Ishikawa (cell line): ENCODE measurements around the gene MACROD2.

ENCODE experiments used
- CEBPB ChIP-seq: IDR thresholded peaks from 2 replicates; pipeline ENCODE4 v1.6.1; 2012
- CREB1 ChIP-seq: IDR thresholded peaks from 2 replicates; pipeline ENCODE4 v1.6.1; 2012; ENCODE audit warnings: low read depth
- EGR1 ChIP-seq: IDR thresholded peaks from 2 replicates; pipeline ENCODE4 v1.6.1; 2012
- EP300 ChIP-seq: IDR thresholded peaks from 2 replicates; pipeline ENCODE4 v1.6.1; 2012; ENCODE audit warnings: borderline replicate concordance
- FOXM1 ChIP-seq: IDR thresholded peaks from 2 replicates; pipeline ENCODE4 v1.6.1; 2012; ENCODE audit warnings: low read depth, borderline replicate concordance
- NFIC ChIP-seq: IDR thresholded peaks from 2 replicates; pipeline ENCODE4 v1.6.1; 2012
- RAD21 ChIP-seq: IDR thresholded peaks from 2 replicates; pipeline ENCODE4 v1.6.1; 2012; ENCODE audit warnings: low read depth
- TAF1 ChIP-seq: IDR thresholded peaks from 2 replicates; pipeline ENCODE4 v1.6.1; 2012; ENCODE audit warnings: low read depth, mild to moderate bottlenecking
- TCF12 ChIP-seq: IDR thresholded peaks from 2 replicates; pipeline ENCODE4 v1.6.1; 2012; ENCODE audit warnings: low read depth
- TEAD4 ChIP-seq: IDR thresholded peaks from 2 replicates; pipeline ENCODE4 v1.6.1; 2012
- YY1 ChIP-seq: IDR thresholded peaks from 2 replicates; pipeline ENCODE4 v1.6.1; 2012; ENCODE audit warnings: low read depth
- ZBTB7A ChIP-seq: IDR thresholded peaks from 2 replicates; pipeline ENCODE4 v1.6.1; 2012; ENCODE audit warnings: low read depth
- TF ChIP-seq, protein P1 (sequence below): IDR thresholded peaks from 2 replicates; pipeline ENCODE4 v1.6.1; 2012
- TF ChIP-seq, protein P2 (sequence below): IDR thresholded peaks from 2 replicates; pipeline ENCODE4 v1.6.1; 2012; ENCODE audit warnings: low read depth, mild to moderate bottlenecking
- TF ChIP-seq, protein P3 (sequence below): IDR thresholded peaks from 2 replicates; pipeline ENCODE4 v1.6.1; 2012

Gene MACROD2

DNA sequence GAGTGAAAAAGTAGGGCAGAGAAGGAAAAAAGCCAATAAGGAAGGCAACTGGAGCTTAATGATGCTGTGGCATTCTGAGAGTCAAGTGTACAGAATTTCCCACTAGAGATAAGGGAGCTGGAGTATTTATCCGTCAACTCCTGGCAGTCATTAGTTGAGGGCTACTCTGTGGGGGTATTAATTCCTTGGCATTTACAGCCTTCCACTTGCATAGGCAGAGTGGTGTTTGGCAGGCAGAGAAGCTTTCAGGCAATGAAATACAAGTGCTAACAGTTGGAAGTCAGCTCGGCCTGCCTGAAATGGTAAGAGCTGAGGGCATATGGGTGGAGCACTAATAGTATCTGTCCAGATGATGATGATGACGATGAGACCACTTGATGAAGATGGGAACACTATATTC lies 549.4 kb downstream of the MACROD2 start:
- TF ChIP-seq, protein P1, sequence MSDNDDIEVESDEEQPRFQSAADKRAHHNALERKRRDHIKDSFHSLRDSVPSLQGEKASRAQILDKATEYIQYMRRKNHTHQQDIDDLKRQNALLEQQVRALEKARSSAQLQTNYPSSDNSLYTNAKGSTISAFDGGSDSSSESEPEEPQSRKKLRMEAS: no peak
- TF ChIP-seq CREB1 (no peak), TAF1 (no peak), TCF12 (no peak), ZBTB7A (no peak), TEAD4 (no peak), RAD21 (no peak), NFIC (no peak), FOXM1 (no peak), EP300 (no peak), CEBPB (no peak), EGR1 (no peak)
- TF ChIP-seq, protein P2, sequence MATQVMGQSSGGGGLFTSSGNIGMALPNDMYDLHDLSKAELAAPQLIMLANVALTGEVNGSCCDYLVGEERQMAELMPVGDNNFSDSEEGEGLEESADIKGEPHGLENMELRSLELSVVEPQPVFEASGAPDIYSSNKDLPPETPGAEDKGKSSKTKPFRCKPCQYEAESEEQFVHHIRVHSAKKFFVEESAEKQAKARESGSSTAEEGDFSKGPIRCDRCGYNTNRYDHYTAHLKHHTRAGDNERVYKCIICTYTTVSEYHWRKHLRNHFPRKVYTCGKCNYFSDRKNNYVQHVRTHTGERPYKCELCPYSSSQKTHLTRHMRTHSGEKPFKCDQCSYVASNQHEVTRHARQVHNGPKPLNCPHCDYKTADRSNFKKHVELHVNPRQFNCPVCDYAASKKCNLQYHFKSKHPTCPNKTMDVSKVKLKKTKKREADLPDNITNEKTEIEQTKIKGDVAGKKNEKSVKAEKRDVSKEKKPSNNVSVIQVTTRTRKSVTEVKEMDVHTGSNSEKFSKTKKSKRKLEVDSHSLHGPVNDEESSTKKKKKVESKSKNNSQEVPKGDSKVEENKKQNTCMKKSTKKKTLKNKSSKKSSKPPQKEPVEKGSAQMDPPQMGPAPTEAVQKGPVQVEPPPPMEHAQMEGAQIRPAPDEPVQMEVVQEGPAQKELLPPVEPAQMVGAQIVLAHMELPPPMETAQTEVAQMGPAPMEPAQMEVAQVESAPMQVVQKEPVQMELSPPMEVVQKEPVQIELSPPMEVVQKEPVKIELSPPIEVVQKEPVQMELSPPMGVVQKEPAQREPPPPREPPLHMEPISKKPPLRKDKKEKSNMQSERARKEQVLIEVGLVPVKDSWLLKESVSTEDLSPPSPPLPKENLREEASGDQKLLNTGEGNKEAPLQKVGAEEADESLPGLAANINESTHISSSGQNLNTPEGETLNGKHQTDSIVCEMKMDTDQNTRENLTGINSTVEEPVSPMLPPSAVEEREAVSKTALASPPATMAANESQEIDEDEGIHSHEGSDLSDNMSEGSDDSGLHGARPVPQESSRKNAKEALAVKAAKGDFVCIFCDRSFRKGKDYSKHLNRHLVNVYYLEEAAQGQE: no peak
- TF ChIP-seq, protein P3, sequence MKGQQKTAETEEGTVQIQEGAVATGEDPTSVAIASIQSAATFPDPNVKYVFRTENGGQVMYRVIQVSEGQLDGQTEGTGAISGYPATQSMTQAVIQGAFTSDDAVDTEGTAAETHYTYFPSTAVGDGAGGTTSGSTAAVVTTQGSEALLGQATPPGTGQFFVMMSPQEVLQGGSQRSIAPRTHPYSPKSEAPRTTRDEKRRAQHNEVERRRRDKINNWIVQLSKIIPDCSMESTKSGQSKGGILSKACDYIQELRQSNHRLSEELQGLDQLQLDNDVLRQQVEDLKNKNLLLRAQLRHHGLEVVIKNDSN: no peak

DNA sequence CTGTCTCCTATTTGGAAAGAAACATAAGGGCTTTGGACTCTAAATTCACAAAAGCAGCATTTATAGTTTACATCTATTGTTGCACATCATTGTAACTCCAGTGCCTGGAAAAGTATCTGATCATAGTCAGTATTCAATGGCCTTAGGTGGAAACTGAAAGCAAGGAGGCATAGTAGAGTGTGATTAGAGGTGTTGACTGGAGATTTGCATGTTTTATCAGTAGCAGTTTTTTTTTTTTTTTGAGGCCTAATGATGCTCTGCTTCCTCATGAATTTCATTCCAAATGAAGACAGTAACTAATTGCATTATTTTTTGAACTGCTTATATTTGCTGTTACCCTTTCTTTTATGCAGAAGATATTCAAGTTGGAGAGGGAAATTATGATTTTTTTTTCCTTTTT lies 555.3 kb downstream of the MACROD2 start:
- no peak for TF ChIP-seq TEAD4
- TF ChIP-seq EGR1: no peak
- TF ChIP-seq ZBTB7A: no peak
- TF ChIP-seq TAF1: no peak
- TF ChIP-seq CEBPB: no peak
- TF ChIP-seq CREB1: no peak
- no peak for TF ChIP-seq NFIC
- TF ChIP-seq FOXM1: no peak

DNA sequence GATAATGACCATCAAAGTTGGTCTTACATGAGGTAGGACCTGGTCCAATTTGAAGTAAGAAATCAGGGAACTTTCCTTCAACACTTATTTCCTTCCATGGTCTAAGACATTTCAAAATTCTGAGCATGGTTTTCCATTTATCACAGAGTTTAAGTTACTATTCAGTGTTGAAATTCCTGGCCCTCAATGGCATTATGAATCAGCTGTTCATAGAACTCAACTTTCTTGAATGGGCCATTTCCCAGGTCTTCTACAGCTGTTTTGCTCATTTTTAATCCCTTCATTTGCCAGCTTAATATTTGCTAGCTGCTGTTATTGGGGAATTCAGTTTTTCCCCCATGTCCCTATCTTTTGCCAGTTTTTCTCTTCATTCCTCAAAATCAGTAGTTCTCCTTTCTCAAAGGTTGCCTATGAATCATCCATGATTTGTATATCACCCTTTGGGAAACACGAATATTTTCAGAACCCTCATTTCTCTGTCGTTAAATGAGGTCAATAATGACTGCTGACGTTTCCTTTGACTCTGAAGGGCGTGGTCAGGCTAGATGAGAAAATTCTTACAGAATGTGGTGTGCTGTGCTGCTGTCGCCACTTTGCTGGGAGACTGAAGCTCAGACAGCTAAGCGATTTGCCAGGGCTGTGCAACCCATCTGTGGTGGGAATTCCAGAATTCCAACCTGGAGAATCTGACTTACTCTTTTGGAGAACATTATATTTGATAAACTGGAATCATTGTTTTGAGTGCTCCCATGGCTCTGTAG lies 558.6 kb downstream of the MACROD2 start:
- TF ChIP-seq, protein P3: no peak
- TF ChIP-seq TAF1 (no peak), ZBTB7A (no peak)

DNA sequence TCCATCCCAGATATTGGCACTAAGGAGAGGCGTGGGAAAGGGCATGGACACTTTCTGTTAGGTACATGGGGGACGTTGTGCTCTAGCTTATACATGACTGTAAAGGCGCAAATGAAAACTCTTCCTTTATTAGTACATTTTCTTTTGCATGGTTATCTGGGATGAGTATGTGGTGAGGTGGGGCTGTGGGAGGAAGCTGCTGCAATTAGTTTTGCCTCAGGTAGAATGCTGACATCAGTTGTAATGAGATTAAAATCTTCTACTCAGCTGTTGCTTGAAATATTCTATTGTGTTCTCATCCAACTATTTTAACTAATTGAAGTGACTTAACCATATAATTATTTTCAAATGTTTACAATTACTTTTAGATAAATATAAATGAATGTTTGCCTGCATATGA lies 560.4 kb downstream of the MACROD2 start:
- TF ChIP-seq EP300: no peak
- TF ChIP-seq, protein P1: no peak

DNA sequence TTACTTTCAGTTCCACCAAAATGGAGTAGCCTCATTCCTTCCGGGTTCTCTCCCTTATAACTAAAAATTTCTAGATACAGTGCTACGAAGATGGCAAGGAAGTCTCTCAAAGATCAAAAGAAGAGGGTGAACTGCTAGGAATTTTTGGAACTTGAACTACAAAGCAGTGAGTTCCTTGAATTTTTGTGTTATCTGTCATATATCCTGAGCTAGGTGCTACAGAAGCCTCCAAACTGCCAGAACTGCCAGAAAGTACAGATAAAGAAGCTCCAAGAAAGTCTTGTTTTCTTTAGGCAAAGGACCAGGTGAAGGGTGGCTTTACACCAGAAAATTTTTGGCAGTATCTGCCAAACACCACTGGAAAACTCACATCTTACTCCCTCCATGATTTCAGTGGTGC lies 560.9 kb downstream of the MACROD2 start:
- TF ChIP-seq TCF12: no peak
- TF ChIP-seq TEAD4: no peak

DNA sequence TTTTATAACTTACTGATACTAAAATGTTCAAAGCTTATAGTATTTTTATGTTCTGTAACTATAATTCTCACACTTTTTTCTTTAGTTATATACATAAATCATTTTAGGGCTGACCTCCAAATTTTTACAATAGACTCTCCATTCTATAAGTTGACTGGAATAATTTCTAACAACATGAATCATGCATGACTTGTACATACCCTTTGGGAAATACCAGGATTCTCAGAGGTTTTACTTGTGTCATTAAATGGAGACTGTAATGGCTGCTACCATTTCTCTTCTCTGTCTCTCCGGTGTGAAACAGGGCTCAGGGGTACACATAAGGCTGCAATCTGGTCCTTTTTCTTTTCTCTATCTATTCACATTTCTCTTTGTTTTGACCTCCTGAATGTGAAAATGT lies 564.3 kb downstream of the MACROD2 start:
- no peak for TF ChIP-seq YY1
- TF ChIP-seq TEAD4: no peak
- TF ChIP-seq EGR1: no peak

DNA sequence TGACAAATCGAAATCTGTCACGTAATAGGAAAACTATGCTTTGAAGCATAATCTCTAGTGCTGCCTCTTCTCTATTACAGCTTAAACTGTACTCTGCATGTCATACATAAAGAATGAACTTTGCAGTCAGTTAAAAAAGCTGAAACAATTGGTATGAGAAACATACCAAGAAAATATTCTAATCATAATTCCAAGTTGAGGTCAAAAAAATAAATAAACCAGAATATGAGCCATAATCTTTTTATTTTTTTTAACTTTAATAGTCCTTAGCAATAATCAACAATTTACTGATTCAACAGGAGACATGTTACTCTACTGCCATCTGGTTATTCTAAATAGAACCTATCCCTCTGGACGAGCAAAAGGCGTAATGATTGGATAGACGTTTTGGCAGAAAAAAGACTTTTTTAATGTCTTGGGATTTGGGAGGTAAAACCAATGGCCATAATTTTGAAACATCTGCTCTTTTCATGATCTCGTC lies 566.5 kb downstream of the MACROD2 start:
- TF ChIP-seq, protein P1: no peak
- TF ChIP-seq ZBTB7A (no peak), TEAD4 (no peak)
- TF ChIP-seq, protein P2: no peak
